ENCODE results near the gene LIPF.
"Not testable (repeated sequence)": the region's sequence is repeated elsewhere in the genome, so short reads cannot be mapped to it uniquely, and the experiment has no call there.

Gene LIPF

DNA sequence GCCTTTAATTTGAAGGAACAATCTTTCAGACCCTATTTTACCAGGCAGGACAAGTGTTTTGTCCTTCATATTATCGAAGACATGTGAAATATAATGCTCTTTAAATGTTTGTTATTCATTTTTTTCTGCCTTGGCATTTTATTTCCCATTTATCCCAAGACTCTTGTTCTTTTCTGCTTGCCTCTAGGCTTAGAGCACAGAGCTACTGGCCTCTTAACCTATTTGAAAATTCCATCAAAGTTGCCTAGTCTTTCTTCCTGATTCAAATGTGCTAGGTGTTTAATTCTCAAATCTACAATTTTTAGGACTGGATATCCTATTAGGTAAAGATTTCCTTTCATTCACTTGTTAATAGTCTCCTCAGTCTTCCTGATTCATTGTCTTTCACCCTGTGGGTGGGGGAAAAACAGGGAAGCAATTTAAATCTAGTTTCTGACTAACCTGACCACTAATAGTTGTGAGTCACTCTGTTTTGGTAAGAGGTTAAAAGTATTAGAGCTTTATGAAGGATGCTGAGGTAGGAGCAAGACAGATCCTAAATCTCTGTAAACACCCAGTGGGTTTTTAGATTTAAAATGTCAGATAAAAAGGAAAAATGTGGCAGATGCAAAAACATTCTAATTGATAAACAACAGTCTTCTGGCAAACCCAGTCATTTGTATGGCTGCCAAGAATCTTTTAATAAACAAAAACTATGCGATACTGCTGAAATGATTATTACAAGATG, 43.4 kb downstream of the LIPF start:
- H3K36me3 Mint-ChIP-seq (ENCODE audit: low read depth), result no peaks in the 10 kb centered on the region
- H3K4me3 Mint-ChIP-seq, result peak overlapping the region; percentile 19
- H3K9me3 Mint-ChIP-seq, result no peaks in the 10 kb centered on the region
- peaks cover 25% of the 10 kb centered on the region for H3K4me1 Mint-ChIP-seq (ENCODE audit: low read depth)
- peaks cover 8% of the 10 kb centered on the region for H3K27me3 Mint-ChIP-seq
- peak overlapping the region; percentile 24 for H3K27ac Mint-ChIP-seq

GRCh38 chr10:88709361-88709760, 45.1 kb downstream of the LIPF start:
- H3K27me3 Mint-ChIP-seq; H3K9me3 Mint-ChIP-seq; H3K27ac Mint-ChIP-seq; H3K36me3 Mint-ChIP-seq (ENCODE audit: low read depth); H3K4me3 Mint-ChIP-seq: not testable (repeated sequence)
- H3K4me1 Mint-ChIP-seq (ENCODE audit: low read depth), result peaks cover 22% of the 10 kb centered on the region

DNA sequence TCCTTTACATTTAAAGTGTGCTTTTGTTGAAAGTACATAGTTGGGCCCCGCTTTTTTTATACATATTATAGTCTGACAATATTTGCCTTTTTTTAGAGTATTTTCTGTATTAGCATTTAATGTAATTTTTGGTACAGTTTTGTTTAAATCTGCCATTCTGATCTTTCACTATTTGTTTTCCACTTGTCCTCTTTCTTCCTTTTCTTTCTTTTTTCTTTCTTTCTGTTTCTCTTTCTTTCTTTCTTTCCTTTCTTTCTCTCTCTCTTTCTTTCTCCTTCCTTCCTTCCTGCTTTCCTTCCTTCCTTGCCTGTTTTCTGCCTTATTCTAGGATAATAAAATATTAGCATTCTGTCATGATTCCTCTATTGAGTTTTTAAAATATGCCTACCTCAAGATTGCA, 51.3 kb downstream of the LIPF start:
- Mint-ChIP-seq H3K4me1 (ENCODE audit: low read depth) (no peaks in the 10 kb centered on the region), H3K27ac (no peak overlapping the region), H3K9me3 (no peaks in the 10 kb centered on the region), H3K4me3 (no peak overlapping the region), H3K36me3 (ENCODE audit: low read depth) (no peaks in the 10 kb centered on the region), H3K27me3 (peaks cover 9% of the 10 kb centered on the region)

DNA sequence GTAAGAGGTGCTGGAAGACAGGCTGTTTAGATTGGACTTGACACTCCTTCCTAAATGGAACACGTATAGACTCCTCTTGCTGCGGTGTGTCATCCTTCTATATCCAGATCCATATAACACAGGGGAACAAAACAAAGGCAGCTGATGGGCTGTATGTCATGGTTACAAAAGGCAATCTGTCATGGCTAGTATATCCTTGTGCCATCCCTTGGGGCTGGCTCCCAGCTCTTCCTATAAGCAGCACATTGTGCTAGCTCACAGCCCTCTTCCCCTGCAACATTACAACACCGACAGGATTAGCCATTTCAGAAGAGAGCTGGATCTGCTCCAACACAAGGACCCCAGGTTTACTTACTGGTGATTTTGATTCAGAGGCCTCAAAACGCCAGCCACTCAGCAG, 57.1 kb downstream of the LIPF start:
- no peaks in the 10 kb centered on the region for H3K36me3 Mint-ChIP-seq (ENCODE audit: low read depth)
- H3K9me3 Mint-ChIP-seq, result no peaks in the 10 kb centered on the region
- H3K4me1 Mint-ChIP-seq (ENCODE audit: low read depth), result peaks cover 7% of the 10 kb centered on the region
- no peak overlapping the region for H3K4me3 Mint-ChIP-seq
- H3K27me3 Mint-ChIP-seq, result peaks cover 6% of the 10 kb centered on the region
- H3K27ac Mint-ChIP-seq, result no peak overlapping the region

DNA sequence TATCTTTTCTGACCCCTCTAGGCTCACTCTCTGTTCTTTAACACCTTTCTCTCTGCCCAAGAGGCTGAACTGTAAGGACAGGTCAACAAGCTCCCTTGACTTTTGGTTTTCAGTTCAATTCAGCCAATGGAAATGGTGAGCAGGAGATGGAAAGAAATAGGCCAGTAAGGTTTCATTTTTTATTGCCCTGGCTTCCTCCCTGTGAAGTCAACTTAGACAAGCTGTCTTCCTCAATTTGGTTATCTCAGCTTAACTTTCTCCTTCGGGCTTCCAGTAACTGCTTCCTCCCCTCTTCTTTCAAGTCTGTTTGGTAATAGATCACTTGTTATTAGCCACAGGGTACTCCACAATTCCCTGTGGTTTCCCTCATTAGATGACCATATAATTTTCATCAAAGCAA, 61.6 kb downstream of the LIPF start:
- no peak overlapping the region for H3K27ac Mint-ChIP-seq
- H3K4me1 Mint-ChIP-seq (ENCODE audit: low read depth), result peaks cover 7% of the 10 kb centered on the region
- no peaks in the 10 kb centered on the region for H3K36me3 Mint-ChIP-seq (ENCODE audit: low read depth)
- H3K27me3 Mint-ChIP-seq, result no peaks in the 10 kb centered on the region
- H3K9me3 Mint-ChIP-seq, result no peaks in the 10 kb centered on the region
- H3K4me3 Mint-ChIP-seq, result no peak overlapping the region

- Mint-ChIP-seq H3K27ac (no peak overlapping the region), H3K4me3 (no peak overlapping the region), H3K4me1 (ENCODE audit: low read depth) (peaks cover 7% of the 10 kb centered on the region), H3K36me3 (ENCODE audit: low read depth) (no peaks in the 10 kb centered on the region), H3K9me3 (no peaks in the 10 kb centered on the region), H3K27me3 (no peaks in the 10 kb centered on the region)
Measured at GRCh38 chr10:88728107-88728763, 64.0 kb downstream of the LIPF start.

Data from stimulated activated naive CD8-positive, alpha-beta T cell treated with anti-CD3 and anti-CD28 coated beads, Interleukin-15, Interleukin-2, amounts not matched to agents 100 ng/mL and 50 ng/mL, for 24 hours (primary cell).